Peyer's patch (tissue), 4 donors: Measurements from ENCODE around the gene RITA1.

Source experiments
- POLR2A ChIP-seq, 2 donors: fragments of 450-650 bp; IDR thresholded peaks; one replicate each; pipeline ENCODE4 v1.5.1; 2017; ENCODE audit warnings: antibody characterized with exemption in 2 of 2, mild to moderate bottlenecking in 2 of 2, moderate library complexity in 2 of 2
- TF ChIP-seq, protein P1 (sequence below), 6 experiments: fragments of 450-650 bp in 4 of 6; fragments of 200-600 bp in 2 of 6; sonication (generic) in 1 of 6; IDR thresholded peaks; one replicate each; pipeline ENCODE4 v1.5.1; 2017 to 2019; ENCODE audit warnings: antibody characterized with exemption in 6 of 6, mild to moderate bottlenecking in 3 of 6, moderate library complexity in 1 of 6

DNA sequence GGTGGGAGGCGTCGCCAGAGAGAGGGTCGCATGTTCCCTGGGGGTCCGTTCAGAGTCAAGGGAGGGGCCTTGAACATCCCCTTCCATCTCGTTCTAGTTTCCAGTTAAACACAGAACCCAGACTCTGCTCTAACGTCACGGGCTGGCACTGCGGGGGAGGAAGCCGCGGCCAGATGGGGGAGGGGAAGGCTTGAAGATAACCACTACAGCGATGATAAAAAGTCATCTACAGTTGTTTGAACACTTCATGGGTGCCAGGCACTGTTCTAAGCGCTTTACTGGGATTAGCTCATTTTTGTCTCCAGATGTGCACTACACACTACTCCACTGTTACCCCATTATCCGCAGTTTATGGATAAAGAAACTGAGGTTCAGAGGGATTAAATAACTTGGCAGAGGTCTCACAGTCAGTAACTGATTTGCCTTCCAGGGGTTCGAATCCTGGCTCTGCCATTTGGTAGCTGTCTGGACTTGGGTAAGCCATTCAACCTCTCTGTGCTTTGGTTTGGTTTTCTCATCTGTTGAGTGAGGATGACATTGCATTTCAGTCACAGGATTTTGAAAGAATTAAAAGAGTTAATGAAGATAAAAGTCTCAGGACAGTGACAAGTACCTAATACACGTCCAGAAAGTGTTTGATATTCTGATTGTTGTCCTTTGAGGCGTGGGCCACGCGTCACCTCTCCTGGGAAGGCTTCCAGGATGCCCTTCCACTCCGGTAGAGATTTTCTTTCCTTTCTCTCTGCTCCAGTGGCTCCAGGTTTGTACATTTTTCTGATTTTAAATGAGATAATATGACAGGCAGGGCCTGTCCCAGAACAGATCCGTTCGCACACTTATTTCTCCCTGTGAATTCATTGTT is 49.2 kb upstream of the RITA1 start:
- TF ChIP-seq, protein P1, sequence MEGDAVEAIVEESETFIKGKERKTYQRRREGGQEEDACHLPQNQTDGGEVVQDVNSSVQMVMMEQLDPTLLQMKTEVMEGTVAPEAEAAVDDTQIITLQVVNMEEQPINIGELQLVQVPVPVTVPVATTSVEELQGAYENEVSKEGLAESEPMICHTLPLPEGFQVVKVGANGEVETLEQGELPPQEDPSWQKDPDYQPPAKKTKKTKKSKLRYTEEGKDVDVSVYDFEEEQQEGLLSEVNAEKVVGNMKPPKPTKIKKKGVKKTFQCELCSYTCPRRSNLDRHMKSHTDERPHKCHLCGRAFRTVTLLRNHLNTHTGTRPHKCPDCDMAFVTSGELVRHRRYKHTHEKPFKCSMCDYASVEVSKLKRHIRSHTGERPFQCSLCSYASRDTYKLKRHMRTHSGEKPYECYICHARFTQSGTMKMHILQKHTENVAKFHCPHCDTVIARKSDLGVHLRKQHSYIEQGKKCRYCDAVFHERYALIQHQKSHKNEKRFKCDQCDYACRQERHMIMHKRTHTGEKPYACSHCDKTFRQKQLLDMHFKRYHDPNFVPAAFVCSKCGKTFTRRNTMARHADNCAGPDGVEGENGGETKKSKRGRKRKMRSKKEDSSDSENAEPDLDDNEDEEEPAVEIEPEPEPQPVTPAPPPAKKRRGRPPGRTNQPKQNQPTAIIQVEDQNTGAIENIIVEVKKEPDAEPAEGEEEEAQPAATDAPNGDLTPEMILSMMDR (IDR thresholded peaks at IDR 0.05), result no peak
- no peak for TF ChIP-seq POLR2A (IDR thresholded peaks at IDR 0.05)
